Measurements from ENCODE around the gene SFT2D3. TPM values are rescaled to one million over a fixed set of nuclear protein-coding genes. Genes with fewer than 3 reads are reported as not detected.
A peak's percentile ranks its signal among the peaks of the same experiment; 100 is the strongest.

SFT2D3 gene
- total and polyA plus RNA-seq, 9 of the 15 experiments (the other 6 are each of a cell fraction or from before 2014, with no cell fraction given), result 7.5 to 9.9 (median 8.9) TPM; not detected in 2

GRCh38 chr2:127701193-127701650, at the start of gene SFT2D3 (continued):
- no peak for TF ChIP-seq THRB (CRISPR knock-in tag; conservative IDR thresholded peaks at IDR 0.05)
- peak; percentile 84 for TF ChIP-seq ELF4 (CRISPR knock-in tag; IDR thresholded peaks at IDR 0.05)
- TF ChIP-seq ZNF282 (CRISPR knock-in tag; IDR thresholded peaks at IDR 0.05), result no peak
- TF ChIP-seq RNF2 (IDR thresholded peaks at IDR 0.05), result no peak
- TF ChIP-seq ZNF655 (CRISPR knock-in tag; IDR thresholded peaks at IDR 0.05), result no peak
- no peak for TF ChIP-seq ZNF639 (CRISPR knock-in tag; conservative IDR thresholded peaks at IDR 0.05 in 1 of 2, IDR thresholded peaks at IDR 0.05 in 1 of 2)
- TF ChIP-seq AFF1 (IDR thresholded peaks at IDR 0.05; ENCODE audit: low read depth in 1 of 2, partially characterized antibody in 2 of 2), result no peak
- no peak for TF ChIP-seq TEAD1 (CRISPR knock-in tag; IDR thresholded peaks at IDR 0.05)
- no peak for TF ChIP-seq DPF2 (IDR thresholded peaks at IDR 0.05)
- no peak for TF ChIP-seq XRCC4 (IDR thresholded peaks at IDR 0.05; ENCODE audit: extremely low read depth, insufficient read depth, insufficient read length)
- TF ChIP-seq NFIX (CRISPR knock-in tag; IDR thresholded peaks at IDR 0.05; ENCODE audit: low read depth), result no peak
- TF ChIP-seq HOMEZ (CRISPR knock-in tag; IDR thresholded peaks at IDR 0.05), result no peak

All from K562 (cell line).